GM12873 (cell line): Measurements from ENCODE around the gene TAS2R1.

Experiments used
- TF ChIP-seq, protein P1 (sequence below): IDR thresholded peaks from 2 replicates; pipeline ENCODE4 v1.5.1; 2012; ENCODE audit warnings: low read depth, mild to moderate bottlenecking, moderate library complexity, low read length, control low read depth; ENCODE audit not compliant: insufficient read depth; ENCODE audit errors: missing control alignments

TAS2R1 gene

DNA sequence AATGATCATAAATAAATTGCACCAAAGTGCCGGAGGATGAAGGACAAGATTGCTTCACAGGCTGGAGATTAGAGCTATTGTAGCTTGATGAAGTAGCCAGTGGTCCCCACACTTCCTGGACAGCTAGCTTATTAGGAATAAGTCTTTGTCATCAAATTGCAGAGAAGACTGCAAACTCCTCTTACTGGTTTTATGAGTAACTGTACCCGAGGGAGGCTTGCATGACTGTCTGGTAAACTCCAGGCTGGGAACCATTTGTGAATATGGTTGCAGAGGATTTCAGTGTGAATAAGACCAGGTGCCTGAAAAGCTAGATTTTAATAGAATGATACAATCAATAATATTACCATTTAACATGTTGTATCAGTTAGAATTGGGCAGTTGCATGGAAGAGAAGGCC, 47.7 kb downstream of the TAS2R1 start:
- TF ChIP-seq, protein P1, sequence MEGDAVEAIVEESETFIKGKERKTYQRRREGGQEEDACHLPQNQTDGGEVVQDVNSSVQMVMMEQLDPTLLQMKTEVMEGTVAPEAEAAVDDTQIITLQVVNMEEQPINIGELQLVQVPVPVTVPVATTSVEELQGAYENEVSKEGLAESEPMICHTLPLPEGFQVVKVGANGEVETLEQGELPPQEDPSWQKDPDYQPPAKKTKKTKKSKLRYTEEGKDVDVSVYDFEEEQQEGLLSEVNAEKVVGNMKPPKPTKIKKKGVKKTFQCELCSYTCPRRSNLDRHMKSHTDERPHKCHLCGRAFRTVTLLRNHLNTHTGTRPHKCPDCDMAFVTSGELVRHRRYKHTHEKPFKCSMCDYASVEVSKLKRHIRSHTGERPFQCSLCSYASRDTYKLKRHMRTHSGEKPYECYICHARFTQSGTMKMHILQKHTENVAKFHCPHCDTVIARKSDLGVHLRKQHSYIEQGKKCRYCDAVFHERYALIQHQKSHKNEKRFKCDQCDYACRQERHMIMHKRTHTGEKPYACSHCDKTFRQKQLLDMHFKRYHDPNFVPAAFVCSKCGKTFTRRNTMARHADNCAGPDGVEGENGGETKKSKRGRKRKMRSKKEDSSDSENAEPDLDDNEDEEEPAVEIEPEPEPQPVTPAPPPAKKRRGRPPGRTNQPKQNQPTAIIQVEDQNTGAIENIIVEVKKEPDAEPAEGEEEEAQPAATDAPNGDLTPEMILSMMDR = no peak
